ENCODE results near the gene RPTN. TPM values are rescaled to one million over a fixed set of nuclear protein-coding genes. Genes with fewer than 3 reads are reported as not detected.
A peak's percentile ranks its signal among the peaks of the same experiment; 100 is the strongest.

Gene RPTN
- total RNA-seq, 1 experiment from 2014 or later: not detected

- CTCF ChIA-PET: interaction anchor here (1.0 to 1.7 kb wide), 4 partner anchors 56 to 348 kb away, joined by 3 to 9 read pairs (median 5); no protein-coding TSS in a partner anchor
- RAD21 ChIA-PET (ENCODE audit: low non-redundant PET in 1 of 2, low total read pairs in 2 of 2, uncharacterized antibody in 2 of 2, unreplicated experiment in 2 of 2): no interaction called here
- Histone ChIP-seq H3K27ac (ENCODE audit: low read depth, low read length) (no peak overlapping the region), H3K27me3 (ENCODE audit: insufficient read depth, low read length) (peaks cover 81% of the 10 kb centered on the region), H3K36me3 (ENCODE audit: control insufficient read depth in 1 of 2, insufficient read depth in 2 of 2, low read length in 2 of 2) (no peaks in the 10 kb centered on the region), H3K79me2 (ENCODE audit: insufficient read depth, low read length) (no peaks in the 10 kb centered on the region), H3K4me1 (ENCODE audit: control insufficient read depth in 1 of 2, insufficient read depth in 2 of 2, low read length in 2 of 2) (peaks cover 20 to 50% of the 10 kb centered on the region in 2 experiments), H3K4me3 (replicated peaks in 1 of 2; ENCODE audit: low read depth in 1 of 2, low read length in 2 of 2) (peak overlapping the region; percentile 44 to 58), H3K9ac (ENCODE audit: low read length) (no peak overlapping the region; the same call in 1 of the 2 replicates), H4K20me1 (ENCODE audit: insufficient read depth) (no peaks in the 10 kb centered on the region), H3K9me3 (ENCODE audit: control insufficient read depth in 1 of 2, insufficient read depth in 1 of 2, low read depth in 1 of 2, low read length in 2 of 2) (no peaks in the 10 kb centered on the region), H3K4me2 (ENCODE audit: low read length) (peak overlapping the region; percentile 77), H3K9me2 (ENCODE audit: insufficient read depth) (no peaks in the 10 kb centered on the region), H2AFZ (ENCODE audit: low read depth, low read length, poor library complexity, severe bottlenecking) (peak overlapping the region; percentile 62)
- DNase-seq (ENCODE audit: low read depth, low spot score) (no peak), ATAC-seq (peak; percentile 60)
- intact Hi-C loops (cut with micrococcal nuclease): loop anchor here (2.0 kb wide), 1 partner anchor 62 kb away; no protein-coding TSS in a partner anchor
- TF ChIP-seq ATF3 (IDR thresholded peaks at IDR 0.05) (no peak), ZFX (IDR thresholded peaks at IDR 0.05) (no peak), ZNF274 (IDR thresholded peaks at IDR 0.05; ENCODE audit: low read depth, low read length) (no peak), EGR1 (IDR thresholded peaks at IDR 0.05; ENCODE audit: low read depth) (no peak), JUND (IDR thresholded peaks at IDR 0.05) (no peak), POLR2AphosphoS5 (IDR thresholded peaks at IDR 0.05; ENCODE audit: low read depth, low read length) (no peak), TCF7L2 (IDR thresholded peaks at IDR 0.05; ENCODE audit: borderline replicate concordance, extremely low read depth, insufficient read depth, insufficient read length) (peak; percentile 55), SIN3A (IDR thresholded peaks at IDR 0.05; ENCODE audit: low read depth) (peak; percentile 39; the same call in 1 of the 2 replicates), CBX3 (IDR thresholded peaks at IDR 0.05; ENCODE audit: low read depth) (peak; percentile 36; the same call in 1 of the 2 replicates), FOSL1 (IDR thresholded peaks at IDR 0.05; ENCODE audit: low read depth) (no peak), MAX (IDR thresholded peaks at IDR 0.05) (peak; percentile 61), RAD21 (IDR thresholded peaks at IDR 0.05; ENCODE audit: low read depth) (no peak), CTCF (IDR thresholded peaks at IDR 0.05 in 2 of 3, conservative IDR thresholded peaks at IDR 0.05 in 1 of 3; ENCODE audit: borderline replicate concordance in 1 of 3, insufficient read depth in 1 of 3, low read depth in 2 of 3, low read length in 2 of 3) (no peak), EZH2phosphoT487 (IDR thresholded peaks at IDR 0.05; ENCODE audit: borderline replicate concordance) (no peak), POLR2A (IDR thresholded peaks at IDR 0.05; ENCODE audit: borderline replicate concordance, extremely low read depth, insufficient read depth, insufficient read length) (no peak), YY1 (IDR thresholded peaks at IDR 0.05; ENCODE audit: extremely low read depth, insufficient replicate concordance, low read depth, low read length) (no peak), REST (IDR thresholded peaks at IDR 0.05; ENCODE audit: low read depth) (no peak)
- POLR2A ChIA-PET: interaction anchor here (1.0 to 1.5 kb wide), 3 partner anchors 62 to 76 kb away, joined by 3 to 4 read pairs (median 4); partner anchors contain the start of gene S100A11
- no TSS peak for BruUV-seq (replicated peaks)
Measured at GRCh38 chr1:152110365-152110859, 48.6 kb downstream of the RPTN start.
